HL-60 (cell line): ENCODE results near the gene NMNAT3.

ENCODE experiments used
- GABPA ChIP-seq: IDR thresholded peaks from 2 replicates; pipeline ENCODE4 v1.6.1; 2012; ENCODE audit warnings: low read depth
- TF ChIP-seq, protein P1 (sequence below): IDR thresholded peaks from one replicate; pipeline ENCODE4 v1.5.1; 2011; ENCODE audit warnings: low read length, control low read depth, inconsistent platforms; ENCODE audit not compliant: insufficient read depth

DNA sequence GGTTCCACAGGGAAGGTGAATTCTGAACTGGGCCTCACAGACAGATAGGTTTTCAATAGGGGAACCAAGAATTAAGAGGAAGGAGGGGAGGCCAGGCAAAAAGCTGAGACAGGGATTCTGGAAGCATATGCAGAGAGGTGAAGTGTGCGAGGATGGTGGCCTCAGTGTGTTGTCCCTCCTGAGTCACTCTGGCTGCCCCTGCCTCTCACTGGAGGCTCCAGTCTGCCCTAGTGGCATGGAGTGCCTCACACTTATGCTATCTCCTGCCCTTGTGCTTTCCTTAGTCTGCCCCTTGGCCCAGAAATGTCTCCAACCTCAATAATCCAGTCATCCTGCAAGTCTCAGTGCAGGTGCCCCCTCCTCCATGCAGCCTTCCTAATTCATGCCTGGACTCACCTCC, 106.1 kb downstream of the NMNAT3 start:
- TF ChIP-seq, protein P1, sequence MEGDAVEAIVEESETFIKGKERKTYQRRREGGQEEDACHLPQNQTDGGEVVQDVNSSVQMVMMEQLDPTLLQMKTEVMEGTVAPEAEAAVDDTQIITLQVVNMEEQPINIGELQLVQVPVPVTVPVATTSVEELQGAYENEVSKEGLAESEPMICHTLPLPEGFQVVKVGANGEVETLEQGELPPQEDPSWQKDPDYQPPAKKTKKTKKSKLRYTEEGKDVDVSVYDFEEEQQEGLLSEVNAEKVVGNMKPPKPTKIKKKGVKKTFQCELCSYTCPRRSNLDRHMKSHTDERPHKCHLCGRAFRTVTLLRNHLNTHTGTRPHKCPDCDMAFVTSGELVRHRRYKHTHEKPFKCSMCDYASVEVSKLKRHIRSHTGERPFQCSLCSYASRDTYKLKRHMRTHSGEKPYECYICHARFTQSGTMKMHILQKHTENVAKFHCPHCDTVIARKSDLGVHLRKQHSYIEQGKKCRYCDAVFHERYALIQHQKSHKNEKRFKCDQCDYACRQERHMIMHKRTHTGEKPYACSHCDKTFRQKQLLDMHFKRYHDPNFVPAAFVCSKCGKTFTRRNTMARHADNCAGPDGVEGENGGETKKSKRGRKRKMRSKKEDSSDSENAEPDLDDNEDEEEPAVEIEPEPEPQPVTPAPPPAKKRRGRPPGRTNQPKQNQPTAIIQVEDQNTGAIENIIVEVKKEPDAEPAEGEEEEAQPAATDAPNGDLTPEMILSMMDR = no peak
- TF ChIP-seq GABPA = no peak
